Natural killer cell (primary cell): ENCODE data around the gene LRP5. TPM values are rescaled to one million over a fixed set of nuclear protein-coding genes. Genes with fewer than 3 reads are reported as not detected.
A peak's percentile ranks its signal among the peaks of the same experiment; 100 is the strongest.

Source experiments
- ATAC-seq, 3 donors: fragments of 150-1000 bp in 2 of 3; fragments of 200-7000 bp in 1 of 3; cut with Tn5 transposase; 1 replicate in 1 of 3; 2 replicates in 2 of 3; pipeline ENCODE4 v1.10.0; 2021; ENCODE audit warnings: mild to moderate bottlenecking in 2 of 3, moderate library complexity in 2 of 3
- DNase-seq, 2 donors: peaks; one replicate each; pipeline versions ENCODE4 v3.0.0 to v3.0.0-alpha.2; 2013 to 2021; ENCODE audit warnings: mixed read lengths in 1 of 2
- H3K27ac ChIP-seq: one replicate; pipeline ENCODE4 v1.5.1; 2013; ENCODE audit warnings: mild to moderate bottlenecking, low read length
- H3K27me3 ChIP-seq: one replicate; pipeline ENCODE4 v1.6.1; 2013; ENCODE audit warnings: low read length; ENCODE audit not compliant: control insufficient read depth, insufficient read depth
- H3K36me3 ChIP-seq: one replicate; pipeline ENCODE4 v1.6.1; 2013; ENCODE audit warnings: low read length; ENCODE audit not compliant: control insufficient read depth, insufficient read depth
- H3K4me1 ChIP-seq: one replicate; pipeline ENCODE4 v1.6.1; 2013; ENCODE audit warnings: low read length; ENCODE audit not compliant: control insufficient read depth, insufficient read depth
- H3K4me3 ChIP-seq: one replicate; pipeline ENCODE4 v1.5.1; 2013; ENCODE audit warnings: low read length
- H3K9me3 ChIP-seq: one replicate; pipeline ENCODE4 v1.6.1; 2013; ENCODE audit warnings: low read length; ENCODE audit not compliant: control insufficient read depth, insufficient read depth
- H3K27ac Mint-ChIP-seq, 2 donors: one replicate each; pipeline ENCODE4 v1.8.0; 2022; ENCODE audit warnings: mild to moderate bottlenecking in 2 of 2, mixed read lengths in 2 of 2, moderate library complexity in 1 of 2
- H3K27me3 Mint-ChIP-seq, 2 donors: one replicate each; pipeline ENCODE4 v1.8.0; 2022; ENCODE audit warnings: low read depth in 2 of 2, mixed read lengths in 2 of 2
- H3K36me3 Mint-ChIP-seq: one replicate; pipeline ENCODE4 v1.8.0; 2022; ENCODE audit warnings: mixed read lengths
- H3K4me1 Mint-ChIP-seq, 2 donors: one replicate each; pipeline ENCODE4 v1.8.0; 2022; ENCODE audit warnings: mixed read lengths in 2 of 2
- H3K4me3 Mint-ChIP-seq: one replicate; pipeline ENCODE4 v1.8.0; 2022; ENCODE audit warnings: mild to moderate bottlenecking, moderate library complexity, mixed read lengths
- H3K9me3 Mint-ChIP-seq, 2 donors: one replicate each; pipeline ENCODE4 v1.8.0; 2022; ENCODE audit warnings: mixed read lengths in 2 of 2
- WGBS: methylation state at CpG from one replicate; pipeline ENCODE4 v1.1.7; 2013; ENCODE audit warnings: missing lambda C conversion rate; ENCODE audit not compliant: insufficient coverage; 5-methylcytosine and 5-hydroxymethylcytosine counted together
- intact Hi-C: fragments of 100-400 bp; cut with micrococcal nuclease; formaldehyde crosslinking; loops from one replicate; pipeline ENCODE4 v1.14.2; 2022
- total RNA-seq, 4 donors: library from RNA; stranded (reverse); fragments of 120-200 nt in 1 of 4; gene quantifications; one replicate each; pipeline versions ENCODE4 v1.2.3 to v1.2.4, GENCODE V29; 2013 to 2022
- TF ChIP-seq, protein P1 (sequence below): fragments of 200-600 bp; IDR thresholded peaks from one replicate; pipeline ENCODE4 v1.8.0; 2022; ENCODE audit warnings: antibody characterized with exemption

LRP5 gene
- total RNA-seq, 3 donors from 2014 or later (not counting 1 experiment from before 2014, with no cell fraction given): 0.36 to 1.3 (median 0.89) TPM

DNA sequence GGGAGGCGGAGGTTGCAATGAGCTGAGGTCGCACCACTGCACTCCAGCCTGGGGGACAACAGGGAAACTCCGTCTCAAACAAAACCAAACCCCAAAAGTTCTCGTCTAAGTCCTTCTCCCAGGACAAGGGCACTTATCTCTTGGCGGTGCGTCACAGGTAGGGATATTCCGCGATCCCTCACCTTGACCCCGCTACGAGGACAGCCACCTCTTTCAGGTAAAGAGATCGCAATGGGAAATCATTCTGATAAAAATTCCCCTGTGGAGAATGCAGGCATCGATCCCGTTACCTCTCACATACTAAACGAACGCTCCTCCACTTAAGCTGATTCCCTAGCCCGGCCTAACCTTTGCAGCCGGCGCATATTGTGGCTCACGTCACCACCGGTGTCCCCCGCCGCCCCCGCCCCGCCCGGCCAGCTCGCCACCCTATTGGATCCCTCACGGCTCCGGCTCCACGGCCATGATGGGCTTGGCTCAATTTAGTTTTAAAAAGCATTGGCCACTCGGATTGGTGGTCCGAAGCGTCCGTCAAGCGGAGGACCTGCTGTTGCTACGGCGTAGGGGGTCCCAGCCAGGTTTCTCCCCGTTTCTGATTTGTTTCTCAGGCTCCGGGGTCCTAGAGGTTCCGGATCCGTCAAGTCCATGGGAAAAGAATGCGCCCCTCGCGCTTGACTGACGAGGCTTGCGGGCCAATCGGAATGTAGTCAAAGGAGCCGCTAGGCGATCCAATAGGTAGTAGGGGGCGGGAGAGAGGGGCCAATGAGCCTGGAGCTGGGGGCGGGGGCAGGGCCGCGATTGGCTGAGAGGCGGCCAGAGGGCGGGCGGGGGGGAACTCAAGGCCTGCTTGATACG, 147.7 kb downstream of the LRP5 start:
- Mint-ChIP-seq H3K27me3 (no peaks in the 10 kb centered on the region), H3K4me1 (peaks cover 31 to 43% of the 10 kb centered on the region in 2 donors), H3K36me3 (no peaks in the 10 kb centered on the region), H3K9me3 (no peaks in the 10 kb centered on the region), H3K27ac (peak overlapping the region; percentile 96 to 98), H3K4me3 (peak overlapping the region; percentile 94)
- peak; percentile 88 to 96 (median 90) for ATAC-seq
- no peaks in the 10 kb centered on the region for H3K36me3 ChIP-seq
- WGBS: 6% methylated on average over 56 of the region's 56 CpGs
- TF ChIP-seq, protein P1, sequence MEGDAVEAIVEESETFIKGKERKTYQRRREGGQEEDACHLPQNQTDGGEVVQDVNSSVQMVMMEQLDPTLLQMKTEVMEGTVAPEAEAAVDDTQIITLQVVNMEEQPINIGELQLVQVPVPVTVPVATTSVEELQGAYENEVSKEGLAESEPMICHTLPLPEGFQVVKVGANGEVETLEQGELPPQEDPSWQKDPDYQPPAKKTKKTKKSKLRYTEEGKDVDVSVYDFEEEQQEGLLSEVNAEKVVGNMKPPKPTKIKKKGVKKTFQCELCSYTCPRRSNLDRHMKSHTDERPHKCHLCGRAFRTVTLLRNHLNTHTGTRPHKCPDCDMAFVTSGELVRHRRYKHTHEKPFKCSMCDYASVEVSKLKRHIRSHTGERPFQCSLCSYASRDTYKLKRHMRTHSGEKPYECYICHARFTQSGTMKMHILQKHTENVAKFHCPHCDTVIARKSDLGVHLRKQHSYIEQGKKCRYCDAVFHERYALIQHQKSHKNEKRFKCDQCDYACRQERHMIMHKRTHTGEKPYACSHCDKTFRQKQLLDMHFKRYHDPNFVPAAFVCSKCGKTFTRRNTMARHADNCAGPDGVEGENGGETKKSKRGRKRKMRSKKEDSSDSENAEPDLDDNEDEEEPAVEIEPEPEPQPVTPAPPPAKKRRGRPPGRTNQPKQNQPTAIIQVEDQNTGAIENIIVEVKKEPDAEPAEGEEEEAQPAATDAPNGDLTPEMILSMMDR: no peak
- peaks cover 34% of the 10 kb centered on the region for H3K4me1 ChIP-seq
- no peaks in the 10 kb centered on the region for H3K9me3 ChIP-seq
- peak overlapping the region; percentile 87 for H3K27ac ChIP-seq
- intact Hi-C loops: no loop called here
- peak; percentile 92 to 97 for DNase-seq
- peak overlapping the region; percentile 60 for H3K4me3 ChIP-seq
- H3K27me3 ChIP-seq: no peaks in the 10 kb centered on the region

DNA sequence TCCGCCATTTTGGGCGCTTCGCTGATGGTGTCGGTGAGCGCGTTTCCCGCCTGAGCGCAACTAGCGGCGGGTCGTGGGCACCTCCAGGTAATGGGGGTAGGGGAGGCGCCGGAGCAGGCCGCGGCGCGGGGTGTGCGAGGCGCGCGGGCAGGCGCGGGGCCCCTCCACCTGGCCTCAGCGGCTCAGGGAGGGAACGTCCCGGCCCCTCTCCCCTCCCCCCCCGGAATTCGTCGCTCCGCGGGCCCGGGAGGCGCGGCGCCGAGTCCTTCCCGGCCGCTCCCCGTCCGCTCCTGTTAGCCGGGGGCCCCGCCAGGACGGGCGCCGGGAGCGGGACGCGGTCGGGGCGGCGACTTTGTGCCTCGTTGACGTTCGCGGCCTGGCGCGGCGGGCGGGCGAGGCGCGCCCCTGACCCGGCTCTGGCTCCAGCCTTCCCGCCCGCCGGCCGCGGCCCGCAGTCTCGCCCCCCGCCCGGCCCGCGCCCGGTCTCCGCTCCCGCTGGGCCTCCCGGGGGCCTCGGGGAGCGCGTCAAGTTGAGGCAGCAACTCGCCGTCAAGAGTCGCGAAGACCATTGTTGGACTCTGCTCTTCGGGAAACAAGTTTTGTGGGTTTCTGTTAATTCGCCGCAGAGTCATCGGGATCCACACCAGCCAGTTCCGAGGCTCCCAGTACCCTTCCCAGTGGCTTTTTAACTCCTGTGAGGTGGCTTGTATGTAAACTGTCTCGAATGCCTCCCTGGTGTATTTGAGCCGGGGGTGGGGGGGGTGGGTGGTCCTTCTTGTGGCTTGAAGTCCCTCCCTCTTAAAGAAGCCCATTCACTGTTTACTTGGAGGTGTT, 148.6 kb downstream of the LRP5 start, which contains the start of gene PPP6R3:
TSS of gene PPP6R3 (plus strand) at position 12 of the 834 bp plus-strand sequence. CDS start 76,913 bp downstream, outside the sequence.
- Mint-ChIP-seq H3K4me1 (peaks cover 39 to 51% of the 10 kb centered on the region in 2 donors), H3K9me3 (no peaks in the 10 kb centered on the region), H3K36me3 (no peaks in the 10 kb centered on the region), H3K27me3 (no peaks in the 10 kb centered on the region), H3K4me3 (peak within 1 kb of the TSS; percentile 94), H3K27ac (peak within 1 kb of the TSS; percentile 96 to 98)
- H3K4me1 ChIP-seq: peaks cover 34% of the 10 kb centered on the region
- under 1% methylated on average over 91 of the region's 92 CpGs for WGBS
- peak within 1 kb of the TSS; percentile 60 for H3K4me3 ChIP-seq
- H3K27ac ChIP-seq: peak within 1 kb of the TSS; percentile 87
- TF ChIP-seq, protein P1: no peak
- DNase-seq (peak in 1 of 2 donors; percentile 52), ATAC-seq (peak; percentile 35 to 52 (median 36))
- no peaks in the 10 kb centered on the region for H3K36me3 ChIP-seq
- no peaks in the 10 kb centered on the region for H3K27me3 ChIP-seq
- no peaks in the 10 kb centered on the region for H3K9me3 ChIP-seq
- intact Hi-C loops: no loop called here

DNA sequence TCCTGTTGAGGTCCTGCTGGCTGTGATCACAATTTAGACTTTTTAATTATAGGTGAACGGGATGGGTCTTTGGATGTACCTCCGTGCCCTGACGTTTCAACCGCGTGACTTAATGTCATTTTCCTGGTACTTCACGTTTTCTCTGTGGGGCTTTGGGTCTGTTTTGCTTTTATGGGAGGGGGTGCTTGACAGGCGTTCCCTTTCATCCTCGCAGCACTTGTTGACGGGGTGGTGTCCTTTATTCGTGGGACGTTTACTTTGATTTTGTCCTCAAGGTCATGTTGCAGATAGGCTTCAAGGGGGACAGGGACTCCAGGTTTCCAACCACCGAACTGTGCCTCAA, 149.2 kb downstream of the LRP5 start:
- ATAC-seq (no peak), DNase-seq (no peak)
- Mint-ChIP-seq H3K4me1 (peaks cover 43 to 54% of the 10 kb centered on the region in 2 donors), H3K36me3 (no peaks in the 10 kb centered on the region), H3K9me3 (no peaks in the 10 kb centered on the region), H3K27me3 (no peaks in the 10 kb centered on the region), H3K27ac (peak overlapping the region; percentile 96 to 98), H3K4me3 (peak overlapping the region; percentile 73)
- TF ChIP-seq, protein P1: no peak
- Histone ChIP-seq H3K4me1 (peaks cover 34% of the 10 kb centered on the region), H3K27ac (peak overlapping the region; percentile 2), H3K27me3 (no peaks in the 10 kb centered on the region), H3K36me3 (no peaks in the 10 kb centered on the region), H3K9me3 (no peaks in the 10 kb centered on the region), H3K4me3 (peak overlapping the region; percentile 60)
- 3% methylated on average over 12 of the region's 12 CpGs for WGBS
- intact Hi-C loops: no loop called here
